Astrocyte (in vitro differentiated cells and primary cell): Measurements from ENCODE around the gene TMEM184B.

Experiments
- EZH2 ChIP-seq: IDR thresholded peaks from 2 replicates; pipeline ENCODE4 v1.6.1; 2012; ENCODE audit warnings: mild to moderate bottlenecking, low read length, inconsistent platforms; ENCODE audit not compliant: insufficient read depth
- TF ChIP-seq, protein P1 (sequence below): IDR thresholded peaks from 2 replicates; pipeline ENCODE4 v1.5.1; 2011; ENCODE audit warnings: low read depth, mild to moderate bottlenecking, inconsistent platforms, low read length, moderate library complexity; ENCODE audit not compliant: insufficient read depth

DNA sequence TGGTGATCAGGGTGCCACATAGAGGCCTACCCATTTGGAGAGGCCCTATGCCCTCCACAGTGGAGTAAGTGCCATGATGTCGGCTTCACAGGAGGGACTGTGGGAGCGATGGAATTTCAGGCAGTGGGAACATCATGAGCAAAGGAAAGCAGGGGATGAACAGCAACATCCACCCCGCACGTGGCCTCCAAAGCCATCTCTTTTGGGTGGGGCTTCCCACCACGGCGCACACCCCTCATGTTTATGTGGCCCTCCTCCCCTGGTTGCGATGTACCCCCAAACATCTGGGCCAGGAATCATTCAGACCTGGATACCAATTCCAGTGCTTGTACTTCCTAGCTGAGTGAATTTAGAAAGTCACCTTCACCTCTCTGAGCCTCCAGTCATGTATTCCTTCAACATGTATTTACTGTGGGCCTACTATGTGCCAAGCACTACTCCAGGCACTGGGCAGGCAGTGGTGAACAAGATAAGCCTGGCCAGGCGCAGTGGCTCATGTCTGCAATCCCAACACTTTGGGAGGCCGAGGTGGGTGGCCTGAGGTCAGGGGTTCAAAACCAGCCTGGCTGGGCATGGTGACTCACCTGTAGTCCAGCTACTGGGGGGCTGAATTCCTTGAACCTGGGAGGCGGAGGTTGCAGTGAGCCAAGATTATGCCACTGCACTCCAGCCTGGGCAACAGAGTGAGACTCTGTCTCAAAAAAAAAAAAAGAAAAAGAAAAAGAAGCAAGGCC, 72.8 kb downstream of the TMEM184B start:
- TF ChIP-seq, protein P1, sequence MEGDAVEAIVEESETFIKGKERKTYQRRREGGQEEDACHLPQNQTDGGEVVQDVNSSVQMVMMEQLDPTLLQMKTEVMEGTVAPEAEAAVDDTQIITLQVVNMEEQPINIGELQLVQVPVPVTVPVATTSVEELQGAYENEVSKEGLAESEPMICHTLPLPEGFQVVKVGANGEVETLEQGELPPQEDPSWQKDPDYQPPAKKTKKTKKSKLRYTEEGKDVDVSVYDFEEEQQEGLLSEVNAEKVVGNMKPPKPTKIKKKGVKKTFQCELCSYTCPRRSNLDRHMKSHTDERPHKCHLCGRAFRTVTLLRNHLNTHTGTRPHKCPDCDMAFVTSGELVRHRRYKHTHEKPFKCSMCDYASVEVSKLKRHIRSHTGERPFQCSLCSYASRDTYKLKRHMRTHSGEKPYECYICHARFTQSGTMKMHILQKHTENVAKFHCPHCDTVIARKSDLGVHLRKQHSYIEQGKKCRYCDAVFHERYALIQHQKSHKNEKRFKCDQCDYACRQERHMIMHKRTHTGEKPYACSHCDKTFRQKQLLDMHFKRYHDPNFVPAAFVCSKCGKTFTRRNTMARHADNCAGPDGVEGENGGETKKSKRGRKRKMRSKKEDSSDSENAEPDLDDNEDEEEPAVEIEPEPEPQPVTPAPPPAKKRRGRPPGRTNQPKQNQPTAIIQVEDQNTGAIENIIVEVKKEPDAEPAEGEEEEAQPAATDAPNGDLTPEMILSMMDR = no peak
- no peak for TF ChIP-seq EZH2
